ENCODE results near the gene LCE3A. TPM values are rescaled to one million over a fixed set of nuclear protein-coding genes. Genes with fewer than 3 reads are reported as not detected.

Gene LCE3A
- total RNA-seq, 1 donor from 2014 or later = not detected

- Mint-ChIP-seq H3K27me3 (ENCODE audit: low read depth) (no peaks in the 10 kb centered on the region), H3K27ac (no peak overlapping the region), H3K36me3 (peaks cover 2% of the 10 kb centered on the region), H3K9me3 (peaks cover 78% of the 10 kb centered on the region), H3K4me3 (no peak overlapping the region), H3K4me1 (no peaks in the 10 kb centered on the region)
- DNase-seq (ENCODE audit: low spot score in 2 of 2, unreplicated experiment in 2 of 2) = no peak
- TF ChIP-seq CTCF (IDR thresholded peaks at IDR 0.05; ENCODE audit: unreplicated experiment) = no peak
These were observed 33.6 kb upstream of the LCE3A start for GRCh38 chr1:152656459-152656858.

GRCh38 chr1:152654110-152654509 lies 31.2 kb upstream of the LCE3A start:
- TF ChIP-seq CTCF (IDR thresholded peaks at IDR 0.05; ENCODE audit: unreplicated experiment) = peak; percentile 12
- Mint-ChIP-seq H3K27me3 (ENCODE audit: low read depth) (no peaks in the 10 kb centered on the region), H3K4me3 (no peak overlapping the region), H3K9me3 (peaks cover 80% of the 10 kb centered on the region), H3K27ac (no peak overlapping the region), H3K4me1 (no peaks in the 10 kb centered on the region), H3K36me3 (peaks cover 2% of the 10 kb centered on the region)
- no peak for DNase-seq (ENCODE audit: low spot score in 2 of 2, unreplicated experiment in 2 of 2)

- no peak for TF ChIP-seq CTCF (IDR thresholded peaks at IDR 0.05; ENCODE audit: unreplicated experiment)
- no peak overlapping the region for H3K27ac Mint-ChIP-seq
- no peak for DNase-seq (ENCODE audit: low spot score in 2 of 2, unreplicated experiment in 2 of 2)
- no peak overlapping the region for H3K4me3 Mint-ChIP-seq
- H3K36me3 Mint-ChIP-seq = no peaks in the 10 kb centered on the region
- H3K27me3 Mint-ChIP-seq (ENCODE audit: low read depth) = no peaks in the 10 kb centered on the region
- no peaks in the 10 kb centered on the region for H3K4me1 Mint-ChIP-seq
- H3K9me3 Mint-ChIP-seq = peaks cover 66% of the 10 kb centered on the region
These were observed 23.8 kb upstream of the LCE3A start for GRCh38 chr1:152646656-152647055.

GRCh38 chr1:152645146-152645545 lies 22.2 kb upstream of the LCE3A start:
- Mint-ChIP-seq H3K27ac (no peak overlapping the region), H3K36me3 (no peaks in the 10 kb centered on the region), H3K4me3 (no peak overlapping the region), H3K9me3 (peaks cover 65% of the 10 kb centered on the region), H3K27me3 (ENCODE audit: low read depth) (no peaks in the 10 kb centered on the region), H3K4me1 (no peaks in the 10 kb centered on the region)
- no peak for DNase-seq (ENCODE audit: low spot score in 2 of 2, unreplicated experiment in 2 of 2)
- no peak for TF ChIP-seq CTCF (IDR thresholded peaks at IDR 0.05; ENCODE audit: unreplicated experiment)

- no peak for TF ChIP-seq CTCF (IDR thresholded peaks at IDR 0.05; ENCODE audit: unreplicated experiment)
- DNase-seq (ENCODE audit: low spot score in 2 of 2, unreplicated experiment in 2 of 2) = no peak
- Mint-ChIP-seq H3K9me3 (peaks cover 63% of the 10 kb centered on the region), H3K36me3 (no peaks in the 10 kb centered on the region), H3K27me3 (ENCODE audit: low read depth) (no peaks in the 10 kb centered on the region), H3K4me1 (no peaks in the 10 kb centered on the region), H3K4me3 (no peak overlapping the region), H3K27ac (no peak overlapping the region)
These were observed 21.0 kb upstream of the LCE3A start for GRCh38 chr1:152643945-152644344.

- Mint-ChIP-seq H3K36me3 (no peaks in the 10 kb centered on the region), H3K4me3 (no peak overlapping the region), H3K27me3 (ENCODE audit: low read depth) (no peaks in the 10 kb centered on the region), H3K27ac (no peak overlapping the region), H3K4me1 (no peaks in the 10 kb centered on the region), H3K9me3 (peaks cover 77% of the 10 kb centered on the region)
- DNase-seq (ENCODE audit: low spot score in 2 of 2, unreplicated experiment in 2 of 2) = no peak
- TF ChIP-seq CTCF (IDR thresholded peaks at IDR 0.05; ENCODE audit: unreplicated experiment) = no peak
These were observed 17.4 kb upstream of the LCE3A start for GRCh38 chr1:152640351-152640750.
